Muscle of arm (tissue), 12 donors: Measurements from ENCODE around the gene SRCIN1. TPM values are rescaled to one million over a fixed set of nuclear protein-coding genes. Genes with fewer than 3 reads are reported as not detected.

ENCODE experiments used
- DNase-seq: peaks from one replicate; pipeline ENCODE4 v3.0.0-alpha.2; 2013
- polyA plus RNA-seq, 12 donors: library from polyadenylated mRNA; unstranded; fragments of 120-200 nt; gene quantifications; one replicate each; pipeline ENCODE4 v1.2.1, GENCODE V29; 2013; ENCODE audit not compliant: insufficient read length in 12 of 12

Gene SRCIN1
- polyA plus RNA-seq, 12 donors = 0.69 to 18.7 (median 0.90) TPM; not detected in 1

DNA sequence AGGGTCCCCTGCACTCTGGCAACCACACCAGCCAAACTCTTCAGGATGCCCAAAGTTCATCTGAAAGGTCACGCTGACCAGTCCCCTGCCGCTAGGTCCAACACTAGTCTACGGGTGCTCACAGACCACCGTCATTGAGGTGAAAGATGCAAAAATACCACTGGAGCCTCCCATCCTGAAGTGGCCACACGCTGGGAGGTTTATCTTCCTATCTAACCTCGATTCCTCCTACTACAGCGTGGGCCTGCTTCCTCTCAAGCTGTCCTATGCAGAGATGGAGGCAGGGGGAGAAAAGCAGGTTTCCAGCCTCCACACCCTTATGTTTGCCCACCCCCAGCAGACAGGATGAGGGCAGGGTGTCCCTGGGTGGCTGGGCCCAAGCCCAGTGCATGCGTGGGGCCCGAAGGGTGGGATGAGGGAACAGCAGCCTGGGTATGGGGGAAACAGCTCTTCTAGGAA, 6.3 kb downstream of the SRCIN1 start:
- DNase-seq = no peak

DNA sequence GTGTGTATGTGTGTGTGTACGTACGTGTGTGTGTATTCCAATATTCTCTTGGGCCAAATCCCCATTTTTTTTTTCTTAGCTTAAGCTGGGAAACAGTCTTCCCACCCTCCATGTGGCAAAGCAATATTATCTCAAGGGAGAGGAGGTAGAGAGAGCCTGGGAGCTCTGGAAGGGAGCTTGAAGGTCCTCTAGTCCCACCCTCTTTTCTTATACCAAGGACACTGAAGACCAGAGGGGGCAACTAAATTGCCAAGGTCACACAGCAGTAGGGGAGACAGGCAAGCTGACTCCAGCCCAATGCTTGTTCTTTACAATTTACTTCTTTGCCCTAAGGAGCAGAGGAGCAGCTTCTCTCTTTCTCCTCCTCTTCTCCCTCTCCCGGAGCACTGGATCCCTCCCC, 6.8 kb downstream of the SRCIN1 start:
- DNase-seq = no peak

DNA sequence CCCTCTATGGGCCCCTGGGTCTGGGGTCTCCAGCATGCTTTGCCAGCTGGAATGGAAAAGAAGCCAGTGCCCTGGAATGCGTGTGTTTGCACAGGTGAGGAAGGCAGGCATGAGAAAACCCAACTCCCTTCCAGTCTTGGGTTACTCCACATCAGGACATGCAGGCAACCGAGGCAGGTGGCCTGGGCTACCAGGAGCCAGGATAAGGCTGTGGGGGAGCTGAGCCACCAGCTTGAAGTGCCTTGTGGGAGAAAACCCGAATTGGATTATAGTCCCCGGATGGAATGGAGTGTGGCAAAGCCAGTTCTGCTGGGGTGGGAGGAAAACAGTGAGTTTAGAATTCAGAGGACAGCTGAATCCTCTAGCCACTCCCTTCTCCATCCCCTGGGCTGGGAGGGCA, 7.2 kb downstream of the SRCIN1 start:
- DNase-seq = no peak

DNA sequence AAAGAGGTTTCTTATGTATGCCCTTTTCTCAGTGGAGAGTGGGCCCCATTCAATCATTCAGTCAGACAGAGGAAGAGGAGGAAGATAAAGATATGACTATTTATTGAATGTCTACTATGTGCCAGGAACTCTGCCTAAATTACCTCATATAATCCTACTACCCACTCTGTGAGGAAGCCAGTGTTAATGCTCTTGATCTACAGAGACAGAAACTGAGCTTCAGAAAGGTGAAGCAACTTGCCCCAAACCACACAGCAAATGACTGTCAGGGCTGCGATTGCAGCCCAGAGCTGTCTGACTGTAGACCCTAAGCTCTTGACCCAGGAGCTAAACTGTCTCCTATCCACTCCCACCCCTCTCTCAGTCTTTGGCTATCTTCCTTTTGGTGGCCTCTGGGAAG, 8.4 kb downstream of the SRCIN1 start:
- DNase-seq = no peak

DNA sequence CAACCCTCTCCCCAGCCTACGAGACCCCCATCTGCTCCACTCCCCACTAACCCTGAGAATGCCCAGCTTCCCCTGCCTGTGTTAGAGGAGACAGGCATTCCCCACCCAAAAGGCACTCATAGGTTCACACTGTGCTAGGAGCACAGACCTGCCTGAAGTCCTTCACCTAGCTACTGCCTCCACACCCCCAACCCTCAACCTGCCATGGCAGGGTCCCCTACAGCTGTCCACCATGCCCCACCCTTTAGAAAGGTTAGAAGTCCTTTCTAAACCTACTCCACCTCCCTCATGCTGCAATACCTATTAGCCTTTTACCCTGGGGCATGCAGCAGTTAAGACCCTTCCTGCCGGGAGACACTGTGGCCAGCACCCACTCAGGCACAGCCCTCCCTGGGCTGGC, 9.1 kb downstream of the SRCIN1 start:
- DNase-seq = no peak

DNA sequence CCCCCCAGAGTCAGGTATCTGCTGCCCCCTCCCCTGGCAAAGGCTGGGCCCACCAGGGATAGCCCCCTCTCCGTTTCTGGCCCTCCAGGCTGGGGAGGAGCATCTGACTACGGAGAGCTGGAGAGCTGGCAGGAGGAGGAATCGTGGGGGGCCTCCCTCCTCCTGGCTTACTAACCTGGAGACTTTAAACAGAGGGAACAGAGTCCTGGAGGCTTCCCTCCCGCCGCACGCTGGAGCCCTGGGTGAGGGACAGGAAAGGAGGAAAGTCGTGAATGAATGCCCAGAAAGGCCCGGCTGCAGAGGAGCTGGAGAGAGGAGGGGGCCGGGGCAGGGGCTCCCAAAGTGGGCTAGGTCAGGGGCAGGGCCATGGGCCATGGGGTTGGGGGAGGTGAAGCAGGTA, 9.9 kb downstream of the SRCIN1 start:
- DNase-seq = no peak

DNA sequence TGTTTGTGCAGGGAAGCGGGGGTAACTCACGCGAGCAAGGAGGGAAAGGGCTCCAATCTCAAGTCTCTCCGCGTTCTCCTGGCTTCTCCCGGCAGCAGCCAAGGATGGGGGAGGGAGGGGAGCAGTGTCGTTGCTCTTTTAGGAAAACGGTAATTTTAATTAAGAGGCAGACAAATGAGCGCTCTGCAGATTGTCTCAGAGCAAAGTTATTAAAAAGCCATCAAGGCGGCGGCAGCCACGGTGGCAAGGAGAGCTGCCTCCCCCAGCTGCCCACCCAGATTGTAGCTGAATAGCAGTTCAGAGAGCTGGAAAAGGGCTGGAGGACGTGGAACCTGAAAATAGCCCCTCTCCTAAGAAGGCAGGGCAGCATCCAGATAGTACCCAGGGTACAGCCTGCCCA, 11.6 kb downstream of the SRCIN1 start:
- DNase-seq = no peak

DNA sequence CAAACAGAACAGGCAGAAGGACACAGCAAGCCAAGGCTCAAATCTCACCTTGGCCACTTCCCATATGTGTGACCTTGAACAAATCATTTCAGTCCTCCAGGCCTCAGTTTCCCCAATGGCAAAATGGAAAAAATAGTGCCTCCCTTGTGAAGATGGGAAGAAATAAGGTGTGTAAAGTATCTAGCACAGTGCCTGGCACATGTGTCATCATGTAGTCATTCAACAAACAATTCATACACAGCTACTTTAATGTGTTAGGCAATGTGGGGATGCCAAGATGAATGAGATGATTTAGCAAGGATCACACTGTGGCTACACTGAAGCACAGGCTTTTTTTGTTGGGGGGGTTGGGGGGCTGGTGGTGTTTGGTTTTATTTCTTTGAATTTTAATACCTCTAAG, 13.3 kb downstream of the SRCIN1 start:
- DNase-seq = no peak

DNA sequence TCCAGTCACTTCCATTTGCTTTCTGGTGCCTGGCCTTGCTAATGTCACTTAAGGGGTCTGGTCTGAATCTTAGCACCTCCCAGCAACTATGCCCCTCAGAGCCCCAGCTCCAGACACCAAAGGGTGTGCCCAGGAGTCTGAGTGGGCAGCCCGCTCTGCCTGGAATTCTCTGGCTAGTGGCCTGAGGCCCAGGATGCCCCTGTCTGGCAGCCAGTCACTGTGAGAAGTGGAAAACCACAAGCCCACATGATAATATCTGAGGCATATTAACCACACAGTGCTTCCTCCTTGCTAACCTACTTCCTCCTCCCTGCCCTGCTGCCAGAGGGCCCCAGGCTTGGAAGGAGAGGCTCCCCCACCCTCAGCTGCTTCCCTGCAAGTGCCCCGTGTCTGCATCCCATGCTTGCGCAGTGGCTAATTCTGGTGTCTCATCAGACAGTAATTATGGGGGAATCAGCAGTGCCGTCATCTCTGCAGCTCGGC, 14.0 kb downstream of the SRCIN1 start:
- no peak for DNase-seq

DNA sequence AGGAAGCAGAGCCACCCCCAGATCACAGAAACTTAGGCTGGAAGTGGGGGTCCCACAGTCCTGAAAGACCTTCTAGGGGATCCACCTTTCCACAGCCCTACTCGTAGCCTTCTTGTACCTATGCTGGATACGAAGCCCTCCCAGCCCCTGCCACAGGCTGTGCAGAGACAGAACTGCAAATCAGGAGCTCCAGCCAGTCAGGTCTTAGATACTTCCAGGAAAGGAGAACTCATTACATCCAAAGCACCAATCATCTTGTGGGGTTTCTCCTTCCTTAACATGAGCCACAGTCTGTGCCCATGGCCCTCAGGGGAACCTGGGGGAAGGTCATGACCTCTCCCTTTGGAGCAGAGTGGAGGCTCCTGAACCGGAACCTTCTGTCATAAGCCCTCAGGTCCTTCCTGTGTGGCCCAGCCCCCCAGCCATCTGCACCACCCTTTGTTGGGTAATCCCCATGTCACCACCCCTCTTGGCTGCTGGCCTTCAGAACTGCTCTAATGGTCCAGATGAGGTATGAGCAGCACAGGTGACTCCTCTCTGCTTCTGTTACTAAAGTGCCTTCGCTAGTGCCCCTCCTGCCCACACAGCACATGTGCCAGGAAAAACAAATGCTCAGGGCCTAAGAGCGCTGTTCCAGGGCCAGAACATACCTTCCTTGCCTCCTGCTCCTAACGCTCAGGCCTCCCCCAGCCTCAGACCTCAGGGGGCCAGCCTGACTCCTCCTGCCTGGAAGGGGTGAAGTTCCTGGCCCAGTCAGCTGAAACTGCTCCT, 14.6 kb downstream of the SRCIN1 start:
- DNase-seq = no peak

DNA sequence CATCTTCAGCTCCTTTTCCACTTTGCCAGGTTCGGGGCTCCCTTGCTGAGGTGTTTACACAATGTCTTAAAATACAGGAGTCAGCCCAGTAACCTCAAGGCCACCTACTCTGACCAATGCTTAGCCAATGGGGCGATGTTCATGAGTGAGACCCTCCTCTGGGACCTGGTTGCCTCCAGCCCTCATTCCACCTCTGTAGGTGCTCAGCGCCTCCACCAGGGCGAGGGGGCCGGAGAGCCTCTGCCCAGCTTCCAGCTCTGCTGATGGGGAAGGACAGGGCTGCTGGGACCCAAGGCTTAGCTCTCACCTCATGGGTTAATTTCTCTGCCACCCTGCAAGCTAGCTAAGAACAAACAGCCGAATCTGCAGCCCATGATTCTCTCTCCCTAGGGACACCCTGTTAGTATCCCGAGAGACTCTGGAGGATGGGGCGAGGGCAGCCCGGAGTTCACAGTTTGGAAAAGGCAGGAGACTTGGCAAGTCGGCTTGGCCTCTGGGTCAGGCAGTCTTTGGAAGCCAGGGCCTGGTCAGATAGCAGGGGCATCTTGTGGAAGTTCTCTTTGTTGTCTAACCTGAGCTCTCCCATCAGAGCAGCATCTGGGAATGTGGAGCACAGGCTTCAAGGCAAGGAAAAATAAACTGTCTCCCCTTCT, 16.2 kb downstream of the SRCIN1 start:
- no peak for DNase-seq

DNA sequence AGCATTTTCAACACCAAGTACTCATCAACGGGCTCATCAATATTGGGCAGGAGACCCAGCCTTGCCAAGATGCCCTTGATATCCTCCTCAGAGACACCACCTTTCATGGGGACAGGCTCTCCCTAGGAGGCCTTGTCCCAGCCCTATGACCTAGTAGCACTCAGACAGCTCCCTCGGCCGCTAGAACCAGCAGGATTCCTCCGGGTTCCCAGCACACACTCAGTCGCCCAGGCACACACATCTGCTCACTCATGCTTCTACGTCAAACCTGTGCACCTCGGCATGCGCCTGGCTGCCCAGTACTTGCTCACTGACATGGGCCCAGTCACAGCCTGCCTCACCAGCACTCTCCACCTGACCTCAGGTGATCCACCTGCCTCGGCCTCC, 17.0 kb downstream of the SRCIN1 start:
- DNase-seq = no peak

DNA sequence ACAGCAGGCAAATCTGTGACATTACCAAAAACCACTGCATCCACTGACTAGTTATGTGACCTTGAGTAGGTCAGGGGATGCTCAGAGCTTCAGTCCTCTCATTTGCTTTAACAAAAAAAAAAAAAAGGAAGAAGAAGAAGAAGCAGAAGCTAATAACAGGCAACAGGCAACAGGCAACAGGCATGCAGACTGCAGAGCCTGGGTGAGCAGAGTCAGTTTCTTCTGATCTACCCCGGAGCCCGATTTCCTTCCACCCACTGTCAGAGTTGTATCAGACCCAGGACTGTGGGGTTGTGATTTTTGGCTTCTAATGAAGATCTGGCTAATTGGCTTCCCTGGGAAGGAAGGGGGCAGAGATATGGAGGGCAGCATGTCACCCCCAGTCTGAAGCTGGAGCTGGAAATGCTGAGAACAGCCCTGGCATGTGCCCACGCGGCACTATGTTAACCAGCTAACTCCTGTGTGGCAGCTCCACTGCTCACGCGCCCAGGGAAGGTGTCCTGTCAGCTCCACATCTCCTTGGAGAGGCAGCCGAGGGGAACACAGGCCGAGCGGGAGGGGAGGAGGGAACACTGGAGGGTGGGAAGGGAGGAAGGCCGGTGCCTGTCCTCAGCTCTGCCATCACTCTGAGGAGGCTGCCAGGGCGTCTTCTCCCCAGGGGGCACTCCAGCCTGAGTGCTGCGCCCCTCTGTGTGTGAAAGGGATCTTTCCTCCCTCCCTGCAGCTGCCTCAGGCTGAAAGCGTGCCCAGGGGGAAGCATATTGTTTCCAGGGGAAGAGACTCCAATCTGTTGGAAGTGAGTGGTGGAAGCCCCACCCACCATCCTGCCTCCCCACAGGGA, 17.6 kb downstream of the SRCIN1 start:
- DNase-seq = no peak

DNA sequence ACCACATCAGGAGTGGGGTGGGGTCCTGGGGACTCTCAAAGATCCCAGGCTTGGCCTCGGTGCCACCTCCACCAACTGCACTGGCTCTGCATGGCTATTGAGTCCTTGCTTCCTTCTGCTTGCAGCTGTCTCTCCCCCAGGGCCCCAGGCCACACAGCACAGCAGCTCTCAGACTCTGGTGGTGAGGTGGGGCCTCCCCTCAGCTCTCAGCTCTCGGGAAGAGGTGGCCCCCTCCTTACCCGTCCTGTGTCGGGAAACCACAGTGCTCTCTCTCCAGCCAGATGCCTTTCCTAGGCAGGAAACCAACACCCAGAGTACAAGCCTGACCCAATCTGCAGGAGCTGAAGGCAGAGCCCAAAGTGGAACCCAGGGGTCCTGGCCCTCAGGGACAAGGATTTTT, 18.5 kb downstream of the SRCIN1 start:
- no peak for DNase-seq

DNA sequence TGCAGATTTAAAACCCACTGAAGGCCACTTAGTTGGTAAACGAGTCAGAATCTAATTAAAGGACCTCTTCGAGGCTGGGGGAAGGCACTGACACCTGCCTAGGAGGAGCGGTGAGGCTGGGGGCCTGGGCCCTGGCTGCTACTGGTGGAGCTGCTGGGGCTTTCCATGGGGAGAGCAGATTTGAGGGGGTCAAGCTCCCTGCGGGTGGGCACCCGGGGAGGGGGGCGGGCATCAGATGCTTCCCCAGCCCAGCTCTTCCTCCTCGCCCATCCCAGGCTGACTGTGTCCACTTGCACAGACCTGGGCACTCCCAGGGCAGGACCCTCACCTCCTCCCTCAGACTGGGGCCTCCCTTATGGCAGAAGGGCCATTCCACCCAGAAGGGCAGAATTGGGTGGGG, 19.0 kb downstream of the SRCIN1 start:
- no peak for DNase-seq

DNA sequence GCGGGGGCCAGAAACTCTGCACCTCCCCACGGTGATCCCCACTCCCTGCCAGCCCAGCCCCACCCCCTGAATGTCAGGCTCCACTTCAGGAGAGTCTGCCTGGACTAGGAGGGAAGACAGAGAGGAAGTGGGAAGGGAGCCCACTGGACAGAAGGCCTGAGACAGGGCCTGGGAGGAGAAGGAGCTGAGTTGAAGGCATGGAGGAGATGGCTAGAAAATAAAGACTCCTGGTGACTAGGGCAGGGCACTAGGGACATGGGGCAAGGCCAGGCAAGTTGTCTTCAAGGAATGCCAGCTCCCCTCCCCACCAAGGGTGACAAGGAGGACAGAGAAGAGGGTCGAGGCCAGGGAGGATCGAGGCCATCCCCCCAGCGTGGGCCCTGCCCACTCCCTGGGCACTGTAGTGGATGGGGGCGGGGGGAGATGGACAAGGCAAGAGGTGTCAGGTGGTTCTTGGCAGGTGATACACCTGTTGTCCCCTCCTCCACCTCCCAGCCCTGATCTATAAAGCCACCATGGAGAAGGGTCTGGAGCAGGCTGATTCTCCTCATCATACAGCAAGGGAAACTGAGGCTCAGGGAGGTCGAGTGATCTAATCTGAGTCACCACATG, 19.7 kb downstream of the SRCIN1 start:
- no peak for DNase-seq

DNA sequence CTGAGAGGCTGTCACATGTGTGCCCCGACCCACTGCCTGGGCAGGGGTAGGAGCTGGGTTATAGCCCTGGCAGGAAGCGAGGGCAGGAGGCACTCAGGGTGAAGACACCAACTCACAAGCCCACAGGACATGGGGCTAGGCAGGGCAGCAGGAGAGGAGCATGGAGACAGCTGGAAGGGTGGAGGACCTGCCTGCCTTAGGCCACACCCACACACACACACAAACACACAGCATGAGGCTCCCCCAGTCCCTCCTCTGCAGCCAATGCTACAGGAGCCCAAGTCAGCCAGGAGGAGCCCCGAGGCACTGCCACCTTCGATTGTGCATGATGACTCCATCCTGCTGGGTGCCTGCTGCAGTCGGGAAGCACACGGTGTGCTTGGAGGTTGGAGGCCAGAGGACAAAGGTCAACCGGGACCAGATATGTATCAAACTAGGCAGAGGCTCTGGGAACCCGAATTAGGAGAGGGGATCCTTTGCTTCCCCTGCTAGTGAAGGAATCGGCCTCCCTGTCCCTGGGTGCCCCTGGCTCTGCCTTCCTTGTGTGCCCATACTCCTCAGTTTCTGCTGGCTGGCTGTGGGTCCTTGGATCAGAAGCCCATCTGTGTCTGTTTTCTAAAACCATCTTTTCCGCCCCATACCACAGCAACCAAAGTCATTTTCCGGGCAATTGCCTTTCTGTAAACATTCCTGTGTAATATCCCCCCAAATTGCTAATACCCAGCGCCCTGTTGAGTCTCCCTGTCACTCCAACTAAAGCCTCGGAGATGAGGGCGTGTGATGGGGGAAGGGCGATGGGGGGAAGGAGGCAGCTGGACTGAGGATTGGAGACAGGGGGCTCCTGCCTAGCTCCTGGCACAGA, 20.5 kb downstream of the SRCIN1 start:
- DNase-seq = no peak

DNA sequence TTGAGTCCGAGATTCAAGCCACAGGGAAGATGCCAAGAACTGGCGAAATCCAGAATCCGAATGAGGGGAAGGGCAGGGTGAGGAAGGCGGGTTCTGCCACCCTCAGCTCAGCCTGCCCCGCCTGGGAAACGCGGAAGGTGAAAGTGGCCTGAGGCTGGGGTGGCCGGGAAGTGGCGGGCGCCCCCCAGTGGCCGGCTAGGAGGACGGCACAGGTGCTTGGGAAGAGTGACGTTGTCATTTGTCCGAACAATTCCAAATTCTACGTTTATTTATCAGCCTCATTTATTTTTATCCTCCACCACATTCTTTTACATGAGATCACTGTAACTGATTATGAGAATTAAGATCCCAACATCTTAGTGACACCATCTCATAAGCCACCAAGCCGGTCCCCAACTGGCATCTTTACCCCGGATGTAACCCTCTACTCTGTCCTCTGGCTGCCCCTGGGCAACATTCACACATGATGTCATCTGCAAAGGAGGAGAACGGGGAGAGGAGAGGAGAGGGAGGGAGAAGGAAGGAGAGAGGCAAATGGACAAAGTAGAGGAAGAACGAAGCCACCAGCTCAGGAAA, 21.3 kb downstream of the SRCIN1 start:
- DNase-seq = no peak

DNA sequence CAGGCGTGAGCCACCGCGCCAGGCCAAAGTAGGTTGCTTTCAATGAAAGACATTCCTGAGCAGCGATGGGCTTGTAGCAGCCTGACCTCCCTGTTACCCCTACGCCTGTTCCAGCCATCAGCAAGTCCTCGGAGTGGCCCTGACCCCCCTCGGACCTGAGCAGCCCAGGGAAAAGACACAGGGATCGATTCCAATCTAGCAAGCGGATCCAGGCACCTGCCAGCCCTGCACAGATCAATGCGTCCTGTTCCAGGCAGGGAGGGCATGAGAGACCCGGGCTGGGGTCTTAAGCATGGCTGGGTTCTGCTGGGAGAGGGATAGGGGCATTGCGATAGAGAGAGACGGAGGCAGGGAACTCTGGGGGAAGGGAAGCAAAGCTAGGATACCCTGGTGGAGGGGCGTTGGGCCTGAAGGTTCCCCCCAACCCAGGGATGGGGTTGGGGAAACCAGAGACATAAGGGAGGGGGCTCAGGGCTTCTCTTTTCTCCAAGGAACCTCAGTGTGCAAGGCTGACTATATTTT, 21.9 kb downstream of the SRCIN1 start:
- no peak for DNase-seq

DNA sequence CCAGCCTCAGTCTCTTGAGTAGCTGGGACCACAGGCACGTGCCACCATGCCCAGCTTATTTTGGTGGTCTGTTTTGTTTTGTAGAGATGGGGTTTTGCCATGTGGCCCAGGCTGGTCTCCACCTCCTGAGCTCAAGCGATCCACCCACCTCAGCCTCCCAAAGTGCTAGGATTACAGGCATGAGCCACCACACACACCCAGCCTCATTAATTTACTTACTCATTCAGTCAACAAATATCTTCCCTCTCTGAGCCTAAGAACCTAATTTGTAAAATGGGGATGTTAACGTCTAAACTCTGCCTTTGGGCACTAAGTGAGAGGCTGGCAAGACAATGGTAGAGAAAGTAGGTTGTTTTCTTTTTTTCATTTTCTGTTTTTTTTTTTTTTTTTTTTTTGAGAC, 22.6 kb downstream of the SRCIN1 start:
- no peak for DNase-seq

DNA sequence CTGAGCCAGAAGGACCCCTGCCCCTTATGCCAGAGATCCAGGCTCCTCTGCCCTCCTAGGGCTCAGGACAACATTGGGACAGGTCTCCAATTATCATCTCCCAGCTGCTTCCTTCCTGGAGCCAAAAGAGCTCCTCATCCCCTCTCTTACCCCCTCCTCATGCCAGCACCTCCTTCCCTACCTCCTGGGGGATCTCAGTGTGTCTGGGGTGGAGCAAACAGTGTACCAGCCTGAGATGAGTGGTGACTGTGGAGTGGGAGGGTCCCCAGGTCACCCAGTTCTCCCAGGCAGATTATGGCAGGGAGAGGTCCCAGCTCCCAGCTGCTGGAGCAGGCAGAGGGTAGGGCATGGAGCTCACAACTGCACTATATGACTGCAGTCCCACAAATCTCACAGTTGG, 23.7 kb downstream of the SRCIN1 start:
- no peak for DNase-seq
